ENCODE measurements around the gene PPP2R1B.
"Not testable (repeated sequence)": the region's sequence is repeated elsewhere in the genome, so short reads cannot be mapped to it uniquely, and the experiment has no call there.

PPP2R1B gene

DNA sequence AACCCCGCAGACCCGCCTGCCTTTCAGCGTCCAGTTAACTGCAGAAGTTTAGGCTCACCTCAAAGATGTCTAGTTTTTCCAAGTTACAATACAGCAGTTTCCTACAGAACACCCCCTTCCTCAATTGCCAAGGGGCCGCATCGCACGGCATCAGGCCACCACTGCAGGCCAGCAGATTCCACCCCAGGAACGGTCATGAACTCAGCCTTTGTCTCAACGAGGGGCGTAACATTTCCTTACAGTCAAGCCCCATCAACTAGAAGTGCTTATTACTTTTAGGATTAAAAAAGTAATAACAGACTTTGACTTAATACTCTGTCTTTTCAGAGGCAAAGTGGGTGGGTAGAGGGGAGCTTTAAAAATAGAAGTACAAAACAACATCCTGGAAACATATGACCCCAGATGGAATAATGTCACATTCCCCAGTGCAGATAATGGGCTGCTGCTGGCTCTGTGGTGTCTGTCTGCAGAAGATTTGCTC lies 36.3 kb downstream of the PPP2R1B start:
- intact Hi-C loops (cut with DNase I), result loop anchor here (10.0 kb wide), 1 partner anchor 95 kb away; no protein-coding TSS in a partner anchor
- peak in 1 of 10 donors; percentile 60 for DNase-seq

DNA sequence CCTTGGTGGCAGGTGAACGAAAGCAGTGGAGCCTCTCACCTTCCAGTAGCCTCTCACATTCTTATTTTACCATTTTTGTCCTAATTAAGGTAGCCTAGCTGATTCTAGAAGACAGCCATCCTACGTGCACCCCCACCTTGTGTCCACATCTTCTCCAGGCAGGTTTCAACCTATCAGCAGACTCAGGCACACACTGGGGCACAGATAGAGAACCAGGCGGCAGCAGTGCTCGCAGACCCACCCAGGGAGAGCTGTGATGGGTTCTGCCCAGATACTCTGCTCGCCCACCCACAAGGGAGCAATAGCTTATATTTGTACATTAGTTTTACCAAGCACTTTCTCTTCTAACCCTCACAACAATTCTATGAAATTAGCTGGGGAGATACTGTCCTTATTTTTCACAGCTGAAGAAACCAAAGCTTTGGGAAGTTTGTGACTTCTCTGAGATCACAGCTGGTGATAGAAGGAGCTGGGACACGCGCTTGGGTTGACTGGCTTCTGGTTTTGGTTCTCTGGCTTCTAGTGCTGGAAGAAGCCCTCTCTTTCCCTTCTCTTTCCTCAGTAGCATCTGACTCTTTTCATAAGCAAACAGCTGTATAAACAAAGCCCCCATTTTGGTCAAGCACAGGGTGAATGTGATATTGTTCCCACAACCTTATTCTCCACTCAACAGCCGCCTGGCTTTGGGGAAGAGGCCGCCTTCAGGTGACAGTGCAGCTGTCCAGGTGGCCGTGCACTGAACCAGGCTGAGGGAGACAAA lies 36.9 kb downstream of the PPP2R1B start:
- DNase-seq, result peak in 1 of 10 donors; percentile 72
- intact Hi-C loops (cut with DNase I), result no loop called here

DNA sequence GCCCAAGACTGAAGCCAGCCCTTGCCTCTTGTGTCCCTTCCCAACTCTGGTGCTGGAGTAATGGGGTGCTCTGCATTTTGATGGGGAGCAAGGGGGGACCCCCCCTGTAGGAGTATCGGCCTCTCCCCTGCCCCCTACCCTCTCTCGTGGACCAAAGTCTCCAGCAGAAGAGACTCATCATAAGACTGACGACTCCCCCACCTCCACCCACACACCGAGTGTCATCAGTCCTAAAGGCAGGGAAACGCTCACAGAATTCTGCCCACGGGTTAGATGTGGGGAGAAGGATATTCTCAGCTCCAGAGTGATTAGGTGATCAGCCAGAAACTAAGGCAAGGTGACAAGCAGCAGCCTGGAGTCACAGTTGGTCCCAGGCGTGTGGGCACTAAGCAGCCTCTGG lies 38.8 kb downstream of the PPP2R1B start:
- peak in 2 of 10 donors; percentile 59 to 63 for DNase-seq

DNA sequence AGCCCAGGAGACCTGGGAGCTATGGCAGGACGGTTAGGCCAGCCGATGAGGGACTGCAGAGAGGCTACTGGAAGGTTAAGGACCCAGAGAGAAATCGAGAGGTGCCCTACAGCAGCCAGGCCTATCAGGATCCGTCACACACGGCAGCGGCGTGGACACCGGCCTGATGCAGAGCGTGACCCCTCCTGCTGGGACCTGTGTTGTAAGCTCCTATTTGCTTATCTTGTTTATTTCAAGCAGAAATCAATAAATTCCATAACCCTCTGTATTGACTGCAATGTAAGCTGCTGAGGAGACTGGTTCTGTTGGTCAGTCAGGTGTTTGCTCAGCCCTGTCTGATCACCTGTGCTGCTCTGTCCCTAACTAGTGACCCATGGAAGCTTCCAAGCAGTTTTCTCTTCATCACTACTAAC lies 39.9 kb downstream of the PPP2R1B start:
- peak in 1 of 10 donors; percentile 42 for DNase-seq
- intact Hi-C loops (cut with DNase I), result no loop called here

More for the DNA sequence above, 38.8 kb downstream of the PPP2R1B start:
- intact Hi-C loops (cut with DNase I), result no loop called here

DNA sequence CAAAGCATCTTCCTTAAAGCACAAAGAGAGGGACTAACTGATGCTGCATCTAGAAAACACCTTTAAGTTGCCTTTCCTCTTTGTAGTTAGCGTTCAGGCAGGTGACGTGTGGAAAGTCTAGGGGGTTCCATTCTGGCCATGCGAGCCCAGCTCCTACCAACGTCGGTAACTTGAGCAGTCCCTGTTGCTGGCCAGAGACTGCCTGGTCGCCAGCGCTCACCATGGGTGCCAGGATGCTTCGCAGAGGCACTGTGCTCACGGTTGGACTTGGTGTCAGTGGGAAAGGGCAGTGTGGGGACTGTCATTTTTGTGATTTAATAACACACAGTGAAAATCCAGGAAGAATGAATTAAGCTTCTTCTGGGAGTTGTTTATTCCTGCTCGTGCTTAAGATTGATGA lies 40.6 kb downstream of the PPP2R1B start:
- intact Hi-C loops (cut with DNase I), result no loop called here
- DNase-seq, result peak in 1 of 10 donors; percentile 54

DNA sequence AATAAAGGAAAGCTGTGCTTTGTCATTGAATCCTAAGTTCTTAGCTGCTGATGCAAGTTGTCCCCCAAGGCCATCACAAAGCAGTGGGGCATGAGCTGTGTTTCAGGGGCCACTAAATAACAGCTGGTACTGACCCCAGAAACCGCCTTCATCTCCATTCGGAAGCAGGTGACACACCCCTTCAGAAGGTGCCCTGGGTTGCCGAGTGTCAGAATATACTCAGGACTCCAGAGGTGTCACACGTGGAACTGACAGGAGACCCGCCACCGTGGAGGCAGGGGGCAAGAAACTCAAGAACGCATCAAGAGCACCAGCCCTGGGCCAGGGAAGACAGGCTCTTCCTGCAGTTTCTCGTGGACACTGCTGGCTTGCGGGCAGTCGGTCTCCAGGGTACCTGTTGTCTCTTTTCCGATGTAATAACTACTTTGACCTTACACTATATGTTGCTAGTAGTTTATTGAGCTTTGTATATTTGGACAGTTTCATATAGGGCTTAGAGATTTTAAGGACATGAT lies 41.5 kb downstream of the PPP2R1B start:
- intact Hi-C loops (cut with DNase I), result no loop called here
- DNase-seq, result peak in 2 of 10 donors; percentile 58 to 81

DNA sequence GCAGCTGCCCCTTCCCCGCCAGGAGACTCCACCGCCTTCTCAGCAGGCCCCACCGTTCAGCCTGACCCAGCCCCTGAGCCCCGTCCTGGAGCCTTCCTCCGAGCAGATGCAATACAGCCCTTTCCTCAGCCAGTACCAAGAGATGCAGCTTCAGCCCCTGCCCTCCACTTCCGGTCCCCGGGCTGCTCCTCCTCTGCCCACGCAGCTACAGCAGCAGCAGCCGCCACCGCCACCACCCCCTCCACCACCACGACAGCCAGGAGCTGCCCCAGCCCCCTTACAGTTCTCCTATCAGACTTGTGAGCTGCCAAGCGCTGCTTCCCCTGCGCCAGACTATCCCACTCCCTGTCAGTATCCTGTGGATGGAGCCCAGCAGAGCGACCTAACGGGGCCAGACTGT lies 42.6 kb downstream of the PPP2R1B start:
- DNase-seq, result peak in 2 of 10 donors; percentile 83 to 86
- intact Hi-C loops (cut with DNase I), result no loop called here

DNA sequence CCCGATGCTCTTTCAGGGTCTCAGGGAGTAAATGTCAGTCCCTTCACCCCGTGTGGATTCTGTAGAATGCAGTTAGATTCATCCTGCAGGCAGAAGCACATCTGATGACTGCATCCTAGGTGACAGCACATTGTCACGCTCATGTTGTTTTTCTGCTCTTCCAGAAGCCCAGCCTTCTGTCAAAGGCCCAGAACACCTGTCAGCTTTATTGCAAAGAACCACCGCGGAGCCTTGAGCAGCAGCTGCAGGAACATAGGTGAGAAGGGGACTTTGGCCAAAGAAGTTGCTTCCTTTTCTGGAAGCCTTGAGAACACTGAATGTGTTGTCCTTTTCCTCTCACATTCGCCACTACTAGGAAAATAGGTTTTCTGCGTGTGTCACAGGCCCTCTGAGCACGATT lies 43.7 kb downstream of the PPP2R1B start:
- intact Hi-C loops (cut with DNase I), result no loop called here
- DNase-seq, result no peak

DNA sequence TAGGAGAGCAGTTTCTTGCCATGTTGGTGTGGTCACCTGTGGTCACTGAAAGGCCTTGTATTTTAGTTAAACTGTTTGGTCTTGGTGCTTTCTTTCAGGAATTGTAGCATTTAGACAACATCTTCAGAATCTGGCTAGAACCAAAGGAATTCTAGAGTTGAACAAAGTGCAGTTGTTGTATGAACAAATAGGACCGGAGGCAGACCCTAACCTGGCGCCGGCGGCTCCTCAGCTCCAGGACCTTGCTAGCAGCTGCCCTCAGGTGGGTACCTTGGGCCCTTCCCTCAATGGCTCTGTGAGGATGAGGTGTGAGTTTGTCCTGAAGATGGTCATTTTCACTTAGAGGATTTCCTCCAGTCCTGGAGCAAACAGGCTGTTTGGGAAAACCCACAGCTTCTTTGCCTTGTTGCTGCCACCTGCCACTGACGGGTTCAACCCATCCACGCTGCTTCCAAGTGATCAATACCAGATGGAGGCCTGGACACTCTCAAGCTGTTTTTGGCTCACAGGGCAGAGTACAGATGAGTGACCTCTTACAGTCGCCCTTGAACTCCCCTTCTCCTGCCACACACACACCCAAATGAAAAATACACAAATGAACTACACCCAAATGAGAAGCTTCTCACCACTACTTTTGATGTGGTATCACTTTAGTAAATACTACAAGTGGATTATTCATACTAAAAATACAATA lies 45.2 kb downstream of the PPP2R1B start:
- intact Hi-C loops (cut with DNase I), result no loop called here
- no peak for DNase-seq

DNA sequence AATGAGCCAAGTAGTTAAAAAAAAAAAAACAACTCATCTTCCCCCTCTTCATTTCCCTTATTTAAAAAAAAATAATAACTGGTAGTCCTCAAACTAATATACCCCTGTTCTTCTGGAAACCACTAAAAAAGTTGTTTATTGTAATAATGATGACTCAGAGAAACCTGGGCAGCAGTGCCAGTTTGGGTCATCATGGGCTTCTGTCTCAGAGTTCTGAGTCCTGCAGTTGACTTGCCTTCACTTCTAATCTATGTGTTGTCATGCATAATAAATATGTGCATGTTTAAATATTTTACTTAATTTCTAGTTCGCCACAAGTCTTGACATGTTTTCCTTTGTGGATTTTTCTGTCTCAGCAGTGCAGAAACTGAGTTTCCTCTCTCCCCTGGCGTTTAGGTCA lies 46.8 kb downstream of the PPP2R1B start:
- intact Hi-C loops (cut with DNase I), result no loop called here
- DNase-seq, result no peak

DNA sequence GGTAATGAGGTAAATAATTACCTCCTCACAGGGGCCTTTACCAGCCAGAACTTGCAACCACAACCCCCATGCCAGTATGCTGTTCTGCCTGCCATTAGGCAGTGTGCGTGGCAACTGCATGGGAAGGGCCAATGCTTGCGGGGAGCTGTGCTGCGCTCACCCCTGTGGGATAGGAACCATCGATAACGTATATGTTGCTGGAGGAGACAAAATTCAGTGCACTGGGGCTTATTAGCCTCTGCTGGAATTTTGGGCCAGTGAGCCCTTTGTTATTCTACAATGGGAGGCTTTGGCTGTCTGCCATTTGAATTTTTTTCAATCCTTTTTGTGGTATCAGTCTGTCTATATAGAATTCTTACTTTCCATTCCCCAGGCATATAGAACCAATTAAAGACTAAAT lies 47.3 kb downstream of the PPP2R1B start:
- DNase-seq, result no peak

DNA sequence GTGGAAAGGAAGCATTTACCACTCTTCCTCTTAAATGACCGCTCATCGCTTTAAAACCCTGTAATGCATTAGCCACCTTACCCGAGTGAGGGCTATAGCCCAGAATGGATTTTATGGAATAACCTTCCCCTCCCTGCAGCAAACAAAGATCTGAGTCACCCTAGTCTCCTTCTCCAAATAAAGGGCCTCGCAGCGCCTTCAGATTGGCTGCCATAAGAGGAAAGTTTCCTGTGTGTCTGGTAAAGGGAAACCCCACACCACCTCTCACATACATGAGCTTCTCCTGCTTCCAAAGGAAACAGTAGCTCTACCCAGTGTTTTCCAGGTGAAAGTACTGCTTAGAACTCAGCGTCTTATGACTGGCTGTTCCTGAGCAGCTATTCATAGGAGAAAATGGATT lies 47.8 kb downstream of the PPP2R1B start:
- no peak for DNase-seq
- intact Hi-C loops (cut with DNase I), result no loop called here

More for the DNA sequence above, 47.3 kb downstream of the PPP2R1B start:
- intact Hi-C loops (cut with DNase I), result no loop called here

DNA sequence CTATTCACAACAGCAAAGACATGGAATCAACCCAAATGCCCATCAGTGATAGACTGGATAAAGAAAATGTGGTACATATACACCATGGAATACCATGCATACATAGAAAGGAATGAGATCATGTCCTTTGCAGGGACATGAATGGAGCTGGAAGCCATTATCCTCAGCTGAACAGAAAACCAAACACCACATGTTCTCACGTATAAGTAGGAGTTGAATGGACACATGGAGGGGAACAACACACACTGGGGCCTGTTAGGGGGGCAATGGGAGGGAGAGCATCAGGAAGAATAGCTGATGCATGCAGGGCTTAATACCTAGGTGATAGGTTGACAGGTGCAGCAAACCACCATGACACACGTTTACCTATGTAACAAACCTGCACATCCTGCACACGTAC lies 48.5 kb downstream of the PPP2R1B start:
- DNase-seq; intact Hi-C loops (cut with DNase I): not testable (repeated sequence)

DNA sequence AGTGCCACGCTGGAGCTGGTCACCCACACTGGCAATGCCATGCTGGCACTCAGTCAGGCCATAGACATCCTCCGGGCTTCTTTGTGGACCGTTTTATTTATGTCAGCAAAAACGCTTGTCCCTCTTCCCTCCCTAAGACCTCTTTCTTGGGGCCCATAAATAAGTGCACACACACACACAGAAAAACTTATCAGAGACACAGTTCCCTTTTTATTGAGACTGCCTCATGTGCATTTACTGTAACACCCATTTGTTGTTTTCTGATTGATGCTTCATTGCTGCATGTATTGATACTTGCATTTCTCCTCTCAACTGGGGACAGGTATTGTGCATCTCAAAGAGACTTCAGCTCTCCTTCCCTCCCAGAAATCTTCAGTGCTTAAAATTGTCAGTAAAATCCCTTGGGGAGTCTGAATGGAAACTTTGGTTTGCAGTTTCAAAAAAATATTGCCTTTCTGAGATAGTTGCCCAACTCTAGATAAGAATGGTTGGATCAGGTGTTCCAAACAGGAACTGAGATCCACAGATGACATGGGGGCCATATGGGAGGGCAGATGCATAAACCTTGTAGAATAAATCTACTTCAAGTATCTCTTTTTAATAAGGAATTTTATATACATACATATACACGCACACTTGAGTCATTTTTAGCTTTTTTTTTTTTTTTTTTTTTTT lies 50.9 kb downstream of the PPP2R1B start:
- DNase-seq, result no peak
- intact Hi-C loops (cut with DNase I), result no loop called here

DNA sequence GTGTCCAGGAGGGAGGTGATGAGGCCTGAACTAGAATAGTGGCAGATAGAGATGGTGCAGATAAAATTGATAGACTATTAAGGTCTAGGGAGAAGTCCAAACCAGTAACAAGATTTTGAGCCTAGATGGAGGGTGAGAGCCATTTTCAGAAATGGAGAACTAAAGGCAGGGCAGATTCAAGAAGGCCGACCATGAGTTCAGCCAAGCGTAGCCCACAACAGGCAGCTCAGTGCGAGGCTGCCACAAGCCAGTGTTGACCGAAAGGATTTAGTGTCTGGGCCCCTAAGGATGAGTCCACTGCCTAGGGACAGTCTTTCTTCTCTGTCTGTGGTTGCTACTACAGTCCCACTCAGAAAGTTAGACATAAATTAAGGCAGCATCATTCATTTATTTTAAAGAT lies 51.7 kb downstream of the PPP2R1B start:
- DNase-seq, result no peak
- intact Hi-C loops (cut with DNase I), result no loop called here

DNA sequence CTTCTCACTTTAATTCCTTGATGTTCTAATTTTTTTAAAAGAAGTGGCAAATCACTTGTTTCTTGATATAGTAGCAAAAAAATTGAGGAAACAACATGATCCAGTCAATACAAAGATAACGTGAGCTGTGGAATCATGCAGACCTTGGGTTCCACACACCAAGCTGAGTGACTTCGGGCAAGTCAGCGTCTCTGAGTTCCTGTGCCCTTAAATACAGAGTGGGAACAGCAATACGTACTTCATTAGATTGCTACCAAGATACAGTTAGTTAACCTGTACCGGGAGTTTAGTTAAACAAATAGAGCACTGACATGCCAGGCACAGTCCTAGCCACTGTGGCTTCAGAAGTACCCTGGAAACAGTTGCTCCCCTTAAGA lies 58.5 kb downstream of the PPP2R1B start:
- intact Hi-C loops (cut with DNase I), result no loop called here
- DNase-seq, result no peak

DNA sequence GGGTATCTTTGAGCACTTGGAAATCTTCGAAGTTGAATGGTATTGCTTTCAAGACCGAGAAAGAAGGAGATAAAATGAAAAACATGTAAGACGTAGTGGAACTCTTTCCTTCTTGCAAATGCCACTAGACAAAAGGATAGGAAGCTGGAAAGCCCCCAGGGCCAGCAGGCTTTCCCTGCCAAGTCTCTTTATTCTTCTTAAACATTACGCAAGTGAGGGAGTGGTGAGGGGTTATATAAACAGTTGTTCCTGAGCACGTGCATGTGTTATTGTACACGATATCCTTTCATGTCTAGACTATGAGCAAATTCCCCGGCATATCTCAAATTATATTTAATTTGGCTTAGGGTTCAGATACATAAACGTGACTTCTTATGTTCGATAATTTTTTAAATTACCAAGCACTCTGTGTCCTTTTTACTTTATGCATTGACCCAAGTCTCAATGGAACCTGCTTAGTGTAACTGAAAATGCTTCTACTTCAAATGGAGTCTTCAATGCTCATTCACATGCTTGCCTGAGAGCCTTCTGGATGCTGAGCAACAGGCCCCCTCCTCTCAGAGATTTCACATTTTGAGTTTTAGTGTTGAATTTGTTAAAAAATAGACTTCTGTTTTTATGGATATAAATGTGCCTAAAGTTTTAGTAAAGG lies 59.0 kb downstream of the PPP2R1B start:
- intact Hi-C loops (cut with DNase I), result no loop called here
- no peak for DNase-seq

DNA sequence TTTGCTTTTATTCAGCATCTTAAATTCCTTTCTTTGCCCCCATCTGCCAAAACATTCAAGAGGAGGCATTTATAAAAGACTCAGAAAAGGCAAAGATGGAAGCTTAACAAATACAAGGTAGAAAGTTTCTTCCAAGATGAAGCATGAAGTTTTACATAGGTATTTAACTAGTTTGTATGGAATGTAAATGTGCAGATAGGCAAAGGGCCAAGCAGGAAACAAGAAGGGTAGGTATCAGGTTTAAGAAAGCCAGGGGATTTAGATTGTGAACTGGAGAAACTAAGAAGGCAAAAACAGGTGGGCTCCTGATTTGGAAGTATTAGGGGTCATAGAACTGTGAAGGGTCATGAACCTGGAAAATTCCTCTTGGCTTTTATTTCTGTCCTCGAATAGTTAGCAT lies 62.6 kb downstream of the PPP2R1B start:
- DNase-seq, result no peak
- intact Hi-C loops (cut with DNase I), result no loop called here

DNA sequence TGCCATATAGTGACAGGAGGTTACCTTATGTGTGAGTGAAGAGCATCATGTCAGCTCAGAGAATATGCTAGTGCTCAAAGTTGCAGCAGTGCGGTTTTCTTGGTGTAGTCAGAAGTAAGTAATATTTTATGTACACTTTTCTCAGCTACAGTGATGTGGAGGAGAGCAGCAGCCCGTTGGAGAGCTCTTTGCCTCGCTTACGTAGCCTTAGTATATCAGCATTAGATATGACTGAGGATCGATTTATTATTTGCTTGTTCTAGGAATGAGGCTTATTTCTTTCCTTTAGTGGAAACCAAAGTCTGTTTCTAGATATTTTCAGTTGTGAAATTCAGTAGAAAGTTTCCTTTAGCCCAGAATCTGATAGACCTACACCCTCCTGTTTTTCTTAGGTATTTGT lies 63.6 kb downstream of the PPP2R1B start:
- DNase-seq, result no peak
- intact Hi-C loops (cut with DNase I), result no loop called here

DNA sequence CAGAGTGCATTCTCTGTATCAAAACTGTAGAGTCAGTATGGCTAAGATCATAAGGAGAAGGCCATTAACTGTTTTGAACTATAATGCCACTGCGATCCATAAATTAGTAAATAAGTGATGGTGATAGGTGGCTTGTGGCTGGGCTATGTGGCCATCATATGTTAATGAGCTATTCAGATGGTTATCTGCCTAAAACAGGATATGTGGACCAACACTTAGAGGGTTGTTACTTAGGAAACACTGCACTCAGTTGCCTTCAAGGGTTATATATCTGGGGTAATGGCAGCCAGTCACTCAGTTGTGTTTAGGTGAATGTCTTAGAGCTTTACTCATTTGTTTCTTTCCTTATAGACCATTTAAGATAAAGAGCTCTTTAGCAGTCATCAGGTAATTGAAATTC lies 66.0 kb downstream of the PPP2R1B start:
- DNase-seq, result no peak
- intact Hi-C loops (cut with DNase I), result no loop called here

Data from posterior cingulate gyrus (tissue), 11 donors.